A549 (cell line): Measurements from ENCODE around the gene CDK11B. TPM values are rescaled to one million over a fixed set of nuclear protein-coding genes. Genes with fewer than 3 reads are reported as not detected.

ENCODE experiments used
- ATAC-seq, 2 experiments: fragments of 200-7000 bp in 1 of 2; fragments of >200 bp in 1 of 2; cut with Nextera tagmentation in 1 of 2; cut with Tn5 transposase in 1 of 2; 3 replicates each; pipeline versions ENCODE4 v1.8.0 to v1.9.1; 2018 to 2020; ENCODE audit warnings: mild to moderate bottlenecking in 1 of 2, moderate library complexity in 1 of 2
- CTCF ChIA-PET: fragments of 300-600 bp; sonication (Branson Sonifier 250); formaldehyde crosslinking; extraction: SDS; loops from one replicate; lab custom pipeline; 2021; ENCODE audit warnings: antibody characterized with exemption, inconsistent platforms; lab: Yijun Ruan, JAX
- POLR2A ChIA-PET: fragments of 350-600 bp; formaldehyde crosslinking; extraction: SDS; loops from one replicate; lab custom pipeline; 2021; ENCODE audit warnings: antibody characterized with exemption, inconsistent platforms; lab: Yijun Ruan, JAX
- DNase-seq, 2 experiments: peaks; one replicate each; pipeline versions ENCODE4 v3.0.0 to v3.0.0-alpha.2; 2011 to 2016; ENCODE audit warnings: low read depth in 1 of 2, low spot score in 1 of 2
- FAIRE-seq: peaks from 2 replicates; lab custom pipeline; 2011; peaks lifted over from hg19 to GRCh38; lab: Jason Lieb, UNC
- H3K27ac ChIP-seq, 2 experiments: fragments of >200 bp; sonication (Bioruptor Twin); formaldehyde crosslinking; 3 replicates each; pipeline ENCODE4 v1.5.1; 2016 to 2017
- H3K4me1 ChIP-seq: fragments of >200 bp; sonication (Bioruptor Twin); formaldehyde crosslinking; 3 replicates; pipeline ENCODE4 v1.6.1; 2016
- H3K4me2 ChIP-seq: fragments of >200 bp; sonication (Bioruptor Twin); formaldehyde crosslinking; 3 replicates; pipeline ENCODE4 v1.6.1; 2016
- H3K4me3 ChIP-seq: fragments of >200 bp; sonication (Bioruptor Twin); formaldehyde crosslinking; 3 replicates; pipeline ENCODE4 v1.5.1; 2016
- H3K9me3 ChIP-seq: fragments of >200 bp; sonication (Bioruptor Twin); formaldehyde crosslinking; 3 replicates; pipeline ENCODE4 v1.6.1; 2016
- ATOH8 ChIP-seq: fragments of 250-450 bp; sonication (Bioruptor Pico); IDR thresholded peaks from 2 replicates; pipeline ENCODE4 v1.5.0; 2020; ENCODE audit warnings: low read depth, mild to moderate bottlenecking, moderate library complexity
- CBX8 ChIP-seq: fragments of 200-600 bp; sonication (generic); IDR thresholded peaks from 2 replicates; pipeline ENCODE4 v1.6.1; 2016
- CHD2 ChIP-seq: fragments of 150-350 bp; IDR thresholded peaks from 2 replicates; pipeline ENCODE4 v1.6.1; 2014; ENCODE audit warnings: low read length; ENCODE audit not compliant: partially characterized antibody
- CTCF ChIP-seq: fragments of >200 bp; sonication (Bioruptor Twin); formaldehyde crosslinking; IDR thresholded peaks from 3 replicates; pipeline ENCODE4 v1.5.1; 2016
- EHMT2 ChIP-seq: fragments of 200-600 bp; sonication (generic); IDR thresholded peaks from 2 replicates; pipeline ENCODE4 v1.6.1; 2016; ENCODE audit warnings: antibody characterized with exemption, low read depth, mild to moderate bottlenecking, moderate library complexity
- ELK1 ChIP-seq: fragments of 150-350 bp; IDR thresholded peaks from 2 replicates; pipeline ENCODE4 v1.6.1; 2014; ENCODE audit warnings: low read depth, mild to moderate bottlenecking, low read length
- EP300 ChIP-seq, 2 experiments: fragments of >200 bp; sonication (Bioruptor Twin); formaldehyde crosslinking; IDR thresholded peaks; 2 replicates in 1 of 2; 3 replicates in 1 of 2; pipeline ENCODE4 v1.6.1; 2016 to 2017
- ESRRA ChIP-seq: fragments of 150-350 bp; IDR thresholded peaks from 2 replicates; pipeline ENCODE4 v1.6.1; 2014; ENCODE audit warnings: mild to moderate bottlenecking, low read length, borderline replicate concordance
- FOSL2 ChIP-seq, 2 experiments: fragments of 450-650 bp in 1 of 2; fragments of >200 bp in 1 of 2; sonication (Bioruptor Twin) in 1 of 2; formaldehyde crosslinking; IDR thresholded peaks; 2 replicates each; pipeline versions ENCODE4 v1.5.0 to v1.6.1; 2016 to 2020; ENCODE audit warnings: mild to moderate bottlenecking in 1 of 2, moderate library complexity in 1 of 2
- HDAC2 ChIP-seq: fragments of 200-600 bp; sonication (generic); IDR thresholded peaks from 2 replicates; pipeline ENCODE4 v1.6.1; 2016
- HES2 ChIP-seq: fragments of >200 bp; sonication (Bioruptor Twin); formaldehyde crosslinking; IDR thresholded peaks from 2 replicates; pipeline ENCODE4 v1.6.1; 2016
- HMGXB4 ChIP-seq: fragments of 250-450 bp; sonication (Bioruptor Pico); IDR thresholded peaks from 2 replicates; pipeline ENCODE4 v1.5.0; 2021; ENCODE audit warnings: mild to moderate bottlenecking, moderate library complexity, borderline replicate concordance
- MAZ ChIP-seq: fragments of 150-350 bp; IDR thresholded peaks from 2 replicates; pipeline ENCODE4 v1.6.1; 2014; ENCODE audit warnings: antibody characterized with exemption, low read depth, low read length, borderline replicate concordance
- MYC ChIP-seq: IDR thresholded peaks from 2 replicates; pipeline ENCODE4 v1.6.1; 2012; ENCODE audit warnings: mild to moderate bottlenecking, inconsistent platforms, low read length, improper control_type of control experiment, borderline replicate concordance
- NPAS2 ChIP-seq: fragments of 250-450 bp; sonication (Bioruptor Pico); IDR thresholded peaks from 2 replicates; pipeline ENCODE4 v1.8.0; 2022; ENCODE audit warnings: mild to moderate bottlenecking, moderate library complexity, borderline replicate concordance
- NR3C1 ChIP-seq: fragments of >200 bp; sonication (Bioruptor Twin); formaldehyde crosslinking; IDR thresholded peaks from 3 replicates; pipeline ENCODE4 v1.6.1; 2017
- RARB ChIP-seq: fragments of 250-450 bp; sonication (Bioruptor Pico); IDR thresholded peaks from 2 replicates; pipeline ENCODE4 v1.8.0; 2021; ENCODE audit warnings: mild to moderate bottlenecking, moderate library complexity
- RCOR1 ChIP-seq: fragments of 150-350 bp; IDR thresholded peaks from 2 replicates; pipeline ENCODE4 v1.6.1; 2014; ENCODE audit warnings: antibody characterized with exemption, low read length, low read depth
- SMC3 ChIP-seq: fragments of >200 bp; sonication (Bioruptor Twin); formaldehyde crosslinking; IDR thresholded peaks from 3 replicates; pipeline ENCODE4 v1.6.1; 2018; ENCODE audit warnings: inconsistent platforms
- TFCP2L1 ChIP-seq: fragments of 250-450 bp; sonication (Bioruptor Pico); IDR thresholded peaks from 2 replicates; pipeline ENCODE4 v1.5.0; 2021; ENCODE audit warnings: mild to moderate bottlenecking
- ZC3H11A ChIP-seq: fragments of 450-650 bp; IDR thresholded peaks from 2 replicates; pipeline ENCODE4 v1.6.1; 2014; ENCODE audit warnings: antibody characterized with exemption, mild to moderate bottlenecking
- ZFP36 ChIP-seq: fragments of 450-650 bp; IDR thresholded peaks from 2 replicates; pipeline ENCODE4 v1.6.1; 2014; ENCODE audit warnings: borderline replicate concordance; ENCODE audit not compliant: partially characterized antibody
- ZNF302 ChIP-seq: fragments of 250-450 bp; sonication (Bioruptor Pico); IDR thresholded peaks from 2 replicates; pipeline ENCODE4 v1.9.0; 2021; ENCODE audit warnings: inconsistent platforms, mild to moderate bottlenecking, moderate library complexity
- ZSCAN20 ChIP-seq: fragments of 250-450 bp; sonication (Bioruptor Pico); IDR thresholded peaks from 2 replicates; pipeline ENCODE4 v1.8.0; 2022; ENCODE audit warnings: mild to moderate bottlenecking, moderate library complexity
- WGBS: methylation state at CpG from one replicate; pipeline ENCODE4 v1.1.6; 2017; ENCODE audit errors: missing lambda C conversion rate; 5-methylcytosine and 5-hydroxymethylcytosine counted together
- polyA plus RNA-seq, 4 experiments: library from polyadenylated mRNA; depleted of rRNA in 3 of 4; stranded (reverse); fragments of >200 nt; fragmentation: RNase III in 1 of 4; extraction: RNeasy Plus Mini Kit Qiagen cat#74134 plus additional on column Dnase treatment in 1 of 4; gene quantifications; 2 replicates in 3 of 4; 3 replicates in 1 of 4; pipeline ENCODE4 v1.2.3, GENCODE V29; 2011 to 2017

The CDK11B gene
- polyA plus RNA-seq, 2 of the 4 experiments (the other 2 are of a cell fraction): 7.6 to 33.8 TPM

- no peak for DNase-seq
- POLR2A ChIA-PET: no interaction called here
- 86% methylated on average over 9 of the region's 9 CpGs for WGBS
- H3K4me1 ChIP-seq: peaks cover 15% of the 10 kb centered on the region
- H3K27ac ChIP-seq: no peak overlapping the region
- H3K4me3 ChIP-seq: no peak overlapping the region
- no peaks in the 10 kb centered on the region for H3K9me3 ChIP-seq
- TF ChIP-seq MYC (no peak), ZSCAN20 (CRISPR knock-in tag) (no peak), ESRRA (no peak), HDAC2 (no peak), EP300 (IDR thresholded peaks at IDR 0.05) (no peak), CHD2 (no peak), ZNF302 (CRISPR knock-in tag) (no peak), ZFP36 (no peak), RCOR1 (no peak), SMC3 (no peak), ZC3H11A (no peak), EHMT2 (no peak), RARB (CRISPR knock-in tag) (no peak)
- CTCF ChIA-PET: interaction anchor here (0.6 kb wide), 1 partner anchor 54 kb away, joined by 4 read pairs; no protein-coding TSS in a partner anchor
- FAIRE-seq: no peak
- no peak overlapping the region for H3K4me2 ChIP-seq
- no peak for ATAC-seq
Measured at GRCh38 chr1:1687846-1688245, 29.0 kb upstream of the CDK11B start.

- FAIRE-seq (no peak), ATAC-seq (no peak), DNase-seq (no peak)
- ChIA-PET CTCF (no interaction called here), POLR2A (no interaction called here)
- H3K9me3 ChIP-seq: no peaks in the 10 kb centered on the region
- H3K27ac ChIP-seq: peak overlapping the region in 1 of 2 experiments; percentile 53; a peak in 2 of 6 replicates
- no peak overlapping the region for H3K4me2 ChIP-seq
- no peak for TF ChIP-seq HES2
- TF ChIP-seq NR3C1: no peak
- TF ChIP-seq CTCF: no peak
- no peak for TF ChIP-seq NPAS2 (CRISPR knock-in tag)
- TF ChIP-seq ELK1: no peak
- no peak for TF ChIP-seq TFCP2L1 (CRISPR knock-in tag)
- no peak for TF ChIP-seq SMC3
- no peak for TF ChIP-seq CBX8
- TF ChIP-seq HMGXB4 (CRISPR knock-in tag): no peak
- no peak for TF ChIP-seq FOSL2 (IDR thresholded peaks at IDR 0.05)
- TF ChIP-seq FOSL2 (CRISPR knock-in tag; IDR thresholded peaks at IDR 0.05): no peak
- no peak for TF ChIP-seq MAZ
- no peak for TF ChIP-seq ATOH8 (CRISPR knock-in tag)
- peaks cover 19% of the 10 kb centered on the region for H3K4me1 ChIP-seq
- H3K4me3 ChIP-seq: no peak overlapping the region
- 92% methylated on average over 19 of the region's 28 CpGs for WGBS
Measured at GRCh38 chr1:1684031-1684681, 25.4 kb upstream of the CDK11B start.
